Measurements from ENCODE around the gene MEG3. TPM values are rescaled to one million over a fixed set of nuclear protein-coding genes. Genes with fewer than 3 reads are reported as not detected.

MEG3 gene
- total and polyA plus RNA-seq, 2 of the 4 experiments (the other 2 are of a cell fraction): 31.5 to 556 TPM

GRCh38 chr14:100871234-100872186, 45.6 kb downstream of the MEG3 start:
- H2BK5ac ChIP-seq (ENCODE audit: low read depth, low read length, poor library complexity, severe bottlenecking): no peak overlapping the region
- DNase-seq (peak; percentile 59), ATAC-seq (ENCODE audit: low read depth) (peak; percentile 38)
- intact Hi-C loops (cut with micrococcal nuclease) (no loop called here), dilution Hi-C loops (cut with HindIII; ENCODE audit: low sequenced_read_pairs, unreplicated experiment) (no loop called here), in situ Hi-C loops (cut with MboI; ENCODE audit: low sequenced_read_pairs) (no loop called here)
- no peak overlapping the region for H2BK120ac ChIP-seq (ENCODE audit: low read depth, low read length)
- no peak overlapping the region for H3K23ac ChIP-seq (ENCODE audit: low read depth, low read length)
- H3K4ac ChIP-seq (ENCODE audit: low read depth, low read length): no peak overlapping the region
- no peak overlapping the region for H4K91ac ChIP-seq (ENCODE audit: insufficient read depth, low read depth, low read length)
- CTCF ChIA-PET: no interaction called here
- BruUV-seq (replicated peaks): no TSS peak
- H2BK20ac ChIP-seq (ENCODE audit: low read depth, low read length): no peak overlapping the region
- no peak overlapping the region for H4K8ac ChIP-seq (ENCODE audit: low read depth in 2 of 2, low read length in 2 of 2)
- peaks cover 10% of the 10 kb centered on the region; the same call in 1 of the 2 replicates for H3K9me1 ChIP-seq (ENCODE audit: insufficient read depth, low read length)
- H3K9me3 ChIP-seq (ENCODE audit: control insufficient read depth, insufficient read depth, low read length): no peaks in the 10 kb centered on the region
- peaks cover 11 to 57% of the 10 kb centered on the region in 2 experiments; a peak in 3 of 4 replicates for H3K79me1 ChIP-seq (ENCODE audit: low read depth in 1 of 2, low read length in 2 of 2)
- H3K14ac ChIP-seq (replicated peaks; ENCODE audit: low read depth, low read length): no peak overlapping the region
- peak; percentile 7; the same call in 1 of the 2 replicates for TF ChIP-seq USF2 (IDR thresholded peaks at IDR 0.05; ENCODE audit: low read depth, low read length)
- no peak for TF ChIP-seq CTCF (conservative IDR thresholded peaks at IDR 0.05; ENCODE audit: low read depth, low read length)
- H2AFZ ChIP-seq (replicated peaks; ENCODE audit: low read length, poor library complexity): no peak overlapping the region
- H2BK15ac ChIP-seq (ENCODE audit: low read depth, low read length): no peak overlapping the region
- WGBS, 2 experiments (ENCODE audit: extremely low coverage in 2 of 2, insufficient read length in 1 of 2): 80% methylated on average over 13 of the region's 16 CpGs; no CpG with 5 or more reads in 1 of the 2 experiments
- H2AK9ac ChIP-seq (replicated peaks; ENCODE audit: low read depth, low read length, poor library complexity): no peak overlapping the region
- H3K4me1 ChIP-seq (ENCODE audit: control insufficient read depth, insufficient read depth, low read length): no peaks in the 10 kb centered on the region
- peaks cover 35% of the 10 kb centered on the region for H3K36me3 ChIP-seq (ENCODE audit: control insufficient read depth, insufficient read depth, low read length)
- no peak overlapping the region for H3K27ac ChIP-seq (ENCODE audit: insufficient read depth, low read length)
- H3K4me3 ChIP-seq (ENCODE audit: insufficient read depth, low read depth, low read length): no peak overlapping the region
- no peak overlapping the region for H3K18ac ChIP-seq (ENCODE audit: low read depth, low read length)
- H3K56ac ChIP-seq (ENCODE audit: extremely low read depth, insufficient read depth, low read length): no peak overlapping the region
- no peak overlapping the region for H4K5ac ChIP-seq (ENCODE audit: low read depth, low read length)
- no peaks in the 10 kb centered on the region for H3K27me3 ChIP-seq (ENCODE audit: control insufficient read depth, insufficient read depth, low read length)
- H3K9ac ChIP-seq (ENCODE audit: low read depth, low read length): no peak overlapping the region
- POLR2A ChIA-PET (ENCODE audit: unreplicated experiment): no interaction called here
- H4K20me1 ChIP-seq (ENCODE audit: insufficient read depth, low read length): peaks cover 80% of the 10 kb centered on the region
- H2AK5ac ChIP-seq (ENCODE audit: low read depth, low read length): no peak overlapping the region; the same call in 1 of the 2 replicates
- no peak overlapping the region for H3K4me2 ChIP-seq (ENCODE audit: low read depth, low read length)
